ENCODE measurements around the gene FRMD3.

DNA sequence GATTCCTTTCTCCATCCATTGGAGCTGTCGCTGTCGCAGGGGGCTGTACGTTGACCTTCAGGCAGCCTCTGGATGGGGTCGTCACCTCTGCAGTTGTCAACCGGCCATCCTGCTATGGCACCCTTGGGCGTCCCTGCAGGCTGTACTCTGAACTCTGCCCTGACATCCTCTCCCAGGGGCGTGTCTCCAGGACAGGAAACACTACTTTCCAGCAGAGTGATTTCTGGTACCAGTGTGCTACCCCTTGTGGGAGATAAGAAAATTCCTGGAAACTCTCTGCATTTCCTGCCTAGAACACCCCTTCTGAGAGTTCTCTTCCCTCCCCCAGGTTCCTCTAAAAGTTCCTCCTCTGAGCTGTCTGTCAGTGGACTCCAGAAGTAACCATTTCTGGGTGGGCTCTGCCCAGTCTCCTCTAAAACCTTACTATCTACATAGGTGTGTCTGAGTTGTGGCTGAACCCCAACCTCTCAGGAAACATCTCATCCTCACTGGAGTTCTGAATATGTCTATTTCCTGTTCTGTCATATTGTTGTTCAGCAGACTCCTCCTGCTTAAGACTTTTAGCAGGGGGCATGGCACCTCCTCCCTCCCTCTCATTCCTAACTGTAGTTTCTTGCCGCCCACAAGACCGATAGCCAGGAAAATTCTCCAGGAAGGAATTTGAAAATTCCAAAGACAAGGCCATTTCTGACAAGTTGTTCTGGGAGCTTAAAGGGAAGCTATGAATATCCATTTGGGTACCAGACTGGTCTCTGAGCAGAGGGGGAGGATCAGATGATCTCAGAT lies 329.9 kb downstream of the FRMD3 start:
- TF ChIP-seq CREB1 (IDR thresholded peaks at IDR 0.05; ENCODE audit: low read depth) (no peak), CEBPB (IDR thresholded peaks at IDR 0.05) (no peak), RAD21 (IDR thresholded peaks at IDR 0.05; ENCODE audit: low read depth) (no peak), REST (IDR thresholded peaks at IDR 0.05; ENCODE audit: low read depth) (no peak), FOXM1 (IDR thresholded peaks at IDR 0.05; ENCODE audit: borderline replicate concordance, low read depth) (no peak)
- TF ChIP-seq, protein P1, sequence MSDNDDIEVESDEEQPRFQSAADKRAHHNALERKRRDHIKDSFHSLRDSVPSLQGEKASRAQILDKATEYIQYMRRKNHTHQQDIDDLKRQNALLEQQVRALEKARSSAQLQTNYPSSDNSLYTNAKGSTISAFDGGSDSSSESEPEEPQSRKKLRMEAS (IDR thresholded peaks at IDR 0.05), result no peak
